Astrocyte of the spinal cord (primary cell): Measurements from ENCODE around the gene KRTAP4-3.
"Not testable (repeated sequence)": the region's sequence is repeated elsewhere in the genome, so short reads cannot be mapped to it uniquely, and the experiment has no call there.

Experiments
- DNase-seq: peaks from one replicate; pipeline ENCODE4 v3.0.0; 2011; ENCODE audit warnings: low read depth, low spot score
- H3K4me3 ChIP-seq: 2 replicates; pipeline ENCODE4 v1.5.1; 2011; ENCODE audit warnings: low read depth, mild to moderate bottlenecking, low read length, moderate library complexity
- CTCF ChIP-seq: IDR thresholded peaks from 2 replicates; pipeline ENCODE4 v1.5.1; 2012; ENCODE audit warnings: low read depth, mild to moderate bottlenecking, low read length, inconsistent platforms
- in situ Hi-C: cut with HindIII; loops from 2 replicates; pipeline ENCODE4 v1.10.0; 2017; ENCODE audit warnings: low sequenced_read_pairs

Gene KRTAP4-3

GRCh38 chr17:41126412-41126811, 41.6 kb downstream of the KRTAP4-3 start:
- H3K4me3 ChIP-seq: no peak overlapping the region
- no peak for DNase-seq
- TF ChIP-seq CTCF: no peak
- in situ Hi-C loops: no loop called here

- TF ChIP-seq CTCF: no peak
- H3K4me3 ChIP-seq: no peak overlapping the region
- DNase-seq: no peak
- in situ Hi-C loops: no loop called here
Measured at GRCh38 chr17:41125064-41125463, 43.0 kb downstream of the KRTAP4-3 start.

GRCh38 chr17:41123991-41124371, 44.0 kb downstream of the KRTAP4-3 start, which contains the start of gene KRTAP4-12:
Gene KRTAP4-12, minus strand, starts transcription at chr17:41124182. Its CDS starts 60 bp downstream, at chr17:41124122.
- H3K4me3 ChIP-seq, DNase-seq, in situ Hi-C loops: not testable (repeated sequence)

- DNase-seq, H3K4me3 ChIP-seq, in situ Hi-C loops: not testable (repeated sequence)
Measured at GRCh38 chr17:41123292-41123990, 44.6 kb downstream of the KRTAP4-3 start.

- no peak for DNase-seq
- TF ChIP-seq CTCF: no peak
- in situ Hi-C loops: no loop called here
- H3K4me3 ChIP-seq: no peak overlapping the region
Measured at GRCh38 chr17:41121742-41122141, 46.3 kb downstream of the KRTAP4-3 start.

GRCh38 chr17:41119696-41120690, 48.0 kb downstream of the KRTAP4-3 start:
- in situ Hi-C loops, H3K4me3 ChIP-seq, DNase-seq: not testable (repeated sequence)

GRCh38 chr17:41118721-41119120, 49.3 kb downstream of the KRTAP4-3 start:
- DNase-seq: no peak
- in situ Hi-C loops: no loop called here
- TF ChIP-seq CTCF: no peak
- H3K4me3 ChIP-seq: no peak overlapping the region

GRCh38 chr17:41117846-41118386, 50.1 kb downstream of the KRTAP4-3 start, which contains the start of gene KRTAP4-11:
Gene KRTAP4-11, minus strand, starts transcription at chr17:41118373. Its CDS starts 58 bp downstream, at chr17:41118315.
- H3K4me3 ChIP-seq, in situ Hi-C loops, DNase-seq: not testable (repeated sequence)
